GM12872 (cell line): ENCODE data around the gene KIRREL3.

Experiments
- CTCF ChIP-seq: IDR thresholded peaks from 3 replicates; pipeline ENCODE4 v1.5.1; 2011; ENCODE audit warnings: low read depth, mild to moderate bottlenecking, low read length, moderate library complexity; ENCODE audit not compliant: insufficient read depth

KIRREL3 gene

GRCh38 chr11:126564566-126564965 is 436.0 kb downstream of the KIRREL3 start:
- TF ChIP-seq CTCF, result no peak

- TF ChIP-seq CTCF, result no peak
These were observed 439.2 kb downstream of the KIRREL3 start for GRCh38 chr11:126561327-126561893.

- TF ChIP-seq CTCF, result no peak
These were observed 440.3 kb downstream of the KIRREL3 start for GRCh38 chr11:126560221-126560620.

GRCh38 chr11:126548581-126549550 is 451.7 kb downstream of the KIRREL3 start:
- no peak for TF ChIP-seq CTCF

- no peak for TF ChIP-seq CTCF
These were observed 452.9 kb downstream of the KIRREL3 start for GRCh38 chr11:126547691-126548090.

- no peak for TF ChIP-seq CTCF
These were observed 453.4 kb downstream of the KIRREL3 start for GRCh38 chr11:126547161-126547560.

GRCh38 chr11:126546694-126547093 is 453.9 kb downstream of the KIRREL3 start:
- TF ChIP-seq CTCF, result no peak
